K562 (cell line): ENCODE results near the gene PKLR. TPM values are rescaled to one million over a fixed set of nuclear protein-coding genes. Genes with fewer than 3 reads are reported as not detected.

Experiments used
- CBFB ChIP-seq: sonication (generic); formaldehyde crosslinking; IDR thresholded peaks from 2 replicates; pipeline ENCODE4 v1.4.0; 2020; ENCODE audit warnings: mild to moderate bottlenecking, missing genetic modification reagents
- EWSR1 ChIP-seq: fragments of 450-650 bp; IDR thresholded peaks from 2 replicates; pipeline ENCODE4 v1.6.1; 2018; ENCODE audit warnings: borderline replicate concordance, mild to moderate bottlenecking, low read depth, moderate library complexity; ENCODE audit not compliant: partially characterized antibody
- KDM5B ChIP-seq: fragments of 200-600 bp; sonication (generic); IDR thresholded peaks from 2 replicates; pipeline ENCODE4 v1.6.1; 2012; ENCODE audit warnings: low read depth, mild to moderate bottlenecking, moderate library complexity, low read length, control low read depth, inconsistent platforms; ENCODE audit not compliant: insufficient replicate concordance
- MGA ChIP-seq: fragments of 450-650 bp; IDR thresholded peaks from 2 replicates; pipeline ENCODE4 v1.6.1; 2016; ENCODE audit warnings: mild to moderate bottlenecking, moderate library complexity
- polyA plus RNA-seq, 8 experiments: library from polyadenylated mRNA; depleted of rRNA in 4 of 8; stranded (reverse) in 5 of 8; unstranded in 3 of 8; fragments of >200 nt; fragmentation: Nextera tagmentation in 2 of 8; fragmentation: Illumina TruSeq in 1 of 8; extraction: Ambion mirVana in 2 of 8; extraction: Trizol in 1 of 8; gene quantifications; 2 replicates each; pipeline versions ENCODE4 v1.2.1 to v1.2.3, GENCODE V29; 2011 to 2014; ENCODE audit warnings: inconsistent platforms in 1 of 8, missing spikeins in 1 of 8
- total RNA-seq, 7 experiments: library from RNA; depleted of rRNA in 6 of 7; stranded (reverse); fragments of >200 nt in 6 of 7; fragmentation: Illumina TruSeq in 2 of 7; extraction: Trizol in 2 of 7; gene quantifications; 2 replicates each; pipeline versions ENCODE4 v1.2.1 to v1.2.3, GENCODE V29; 2011 to 2021; ENCODE audit warnings: low replicate concordance in 1 of 7

Gene PKLR
- total and polyA plus RNA-seq, 9 of the 15 experiments (the other 6 are each of a cell fraction or from before 2014, with no cell fraction given), result 10.7 to 78.4 (median 38.2) TPM

DNA sequence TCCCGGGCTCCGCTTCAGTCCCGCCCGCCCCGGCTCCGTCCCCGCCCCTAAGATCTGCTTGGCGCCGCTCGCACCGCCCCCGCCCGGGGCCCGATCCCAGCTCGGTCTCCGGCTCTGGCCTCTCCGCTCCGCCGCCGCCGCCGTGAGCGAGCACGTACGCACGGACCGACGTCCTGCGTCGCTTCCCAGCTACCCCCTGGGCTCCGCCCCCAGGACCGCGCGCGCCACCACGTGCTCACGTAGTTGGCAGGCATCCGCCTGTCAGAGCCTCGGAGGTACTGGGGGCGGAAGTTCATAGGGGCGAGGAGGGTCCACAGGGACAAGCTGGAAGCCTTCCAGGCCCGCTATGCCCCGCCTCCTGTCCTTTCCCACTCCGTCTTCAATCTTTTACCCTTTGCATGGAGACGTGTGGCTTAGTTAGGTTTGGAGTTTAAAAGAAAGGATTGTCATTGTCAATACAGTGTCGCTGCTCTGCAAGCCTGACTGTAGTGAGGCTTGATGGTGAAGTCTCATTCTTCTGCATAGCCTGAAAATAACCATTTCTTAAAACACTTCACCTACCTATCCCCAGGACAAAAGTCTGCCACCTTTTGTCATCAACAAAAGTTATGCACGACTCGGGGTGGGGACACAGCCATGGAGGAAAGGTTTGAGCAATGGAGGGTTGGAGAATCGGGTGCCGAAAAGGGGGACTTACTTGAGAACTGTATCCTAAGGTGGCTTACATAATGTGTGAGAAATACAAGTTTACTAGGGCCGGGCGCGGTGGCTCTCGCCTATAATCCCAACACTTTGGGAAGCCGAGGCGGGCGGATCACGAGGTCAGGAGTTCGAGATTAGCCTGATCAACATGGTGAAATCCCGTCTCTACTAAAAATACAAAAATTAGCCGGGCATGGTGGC lies 27.6 kb downstream of the PKLR start, which contains the start of gene CLK2 (continued):
- TF ChIP-seq MGA, result peak; percentile 97
- 0 out of 2 replicates have a peak, but pooled peaks have one; percentile 64 for TF ChIP-seq CBFB (CRISPR knock-in tag)
- TF ChIP-seq KDM5B, result peak; percentile 54
- TF ChIP-seq EWSR1, result no peak
